Stimulated activated CD4-positive, alpha-beta T cell treated with anti-CD3 and anti-CD28 coated beads, Interleukin-2, amount 100 ng/mL, for 24 hours (primary cell): ENCODE results near the gene LARGE1.

ENCODE experiments used
- DNase-seq, 2 donors: peaks; one replicate each; pipeline ENCODE4 v3.0.0-alpha.2; 2020

Gene LARGE1

GRCh38 chr22:33920197-33920540 lies at the start of gene LARGE1:
TSS of gene LARGE1 (minus strand) at chr22:33920476.
- peak; percentile 2 to 17 for DNase-seq

- DNase-seq = no peak
These were observed 48.8 kb upstream of the LARGE1 start for GRCh38 chr22:33969045-33969444.

GRCh38 chr22:33964121-33964520 lies 43.8 kb upstream of the LARGE1 start:
- no peak for DNase-seq

- no peak for DNase-seq
These were observed 42.1 kb upstream of the LARGE1 start for GRCh38 chr22:33962409-33962808.

GRCh38 chr22:33958741-33959140 lies 38.5 kb upstream of the LARGE1 start:
- DNase-seq = no peak

- DNase-seq = no peak
These were observed 36.8 kb upstream of the LARGE1 start for GRCh38 chr22:33957086-33957485.

GRCh38 chr22:33952776-33953175 lies 32.5 kb upstream of the LARGE1 start:
- no peak for DNase-seq

- no peak for DNase-seq
These were observed 20.5 kb upstream of the LARGE1 start for GRCh38 chr22:33940741-33941140.

- no peak for DNase-seq
These were observed 12.7 kb upstream of the LARGE1 start for GRCh38 chr22:33932997-33933396.

GRCh38 chr22:33931406-33931805 lies 11.1 kb upstream of the LARGE1 start:
- DNase-seq = no peak

- DNase-seq = no peak
These were observed 7.5 kb upstream of the LARGE1 start for GRCh38 chr22:33927752-33928151.

- DNase-seq = no peak
These were observed 4.9 kb upstream of the LARGE1 start for GRCh38 chr22:33925194-33925593.

- peak; percentile 19 to 27 for DNase-seq
These were observed 3.5 kb upstream of the LARGE1 start for GRCh38 chr22:33923660-33924246.

GRCh38 chr22:33923033-33923432 lies 2.8 kb upstream of the LARGE1 start:
- DNase-seq = no peak

- DNase-seq = peak in 1 of 2 donors; percentile 18
These were observed 2.0 kb upstream of the LARGE1 start for GRCh38 chr22:33922349-33922681.

GRCh38 chr22:33921525-33922348 lies 1.5 kb upstream of the LARGE1 start:
- DNase-seq = peak; percentile 20 to 38

GRCh38 chr22:33920927-33921524 lies 750 bp upstream of the LARGE1 start:
- DNase-seq = peak; percentile 86 to 97

GRCh38 chr22:33919391-33920196 lies 682 bp downstream of the LARGE1 start:
- DNase-seq = peak; percentile 16 to 20

GRCh38 chr22:33918676-33919365 lies 1.5 kb downstream of the LARGE1 start:
- DNase-seq = no peak

- DNase-seq = no peak
These were observed 2.4 kb downstream of the LARGE1 start for GRCh38 chr22:33917744-33918406.

- no peak for DNase-seq
These were observed 5.6 kb downstream of the LARGE1 start for GRCh38 chr22:33914699-33915098.

- DNase-seq = no peak
These were observed 6.1 kb downstream of the LARGE1 start for GRCh38 chr22:33914131-33914530.
